Endometrium (tissue), 2 donors: ENCODE measurements around the gene IFNB1.

Experiments
- FAIRE-seq: peaks from 2 replicates; lab custom pipeline; 2012; peaks lifted over from hg19 to GRCh38; lab: Jason Lieb, UNC
- donor health status: control.
- donor health status: control.

Gene IFNB1

GRCh38 chr9:21077781-21078180 lies at the start of gene IFNB1:
IFNB1 (minus strand) TSS chr9:21077942; CDS start chr9:21077869, 73 bp downstream.
- FAIRE-seq: no peak

GRCh38 chr9:21121595-21122251 lies 44.0 kb upstream of the IFNB1 start:
- FAIRE-seq: no peak

GRCh38 chr9:21121079-21121478 lies 43.3 kb upstream of the IFNB1 start:
- FAIRE-seq: no peak

- FAIRE-seq: no peak
Observed at GRCh38 chr9:21119093-21119770, 41.5 kb upstream of the IFNB1 start.

GRCh38 chr9:21114311-21114710 lies 36.6 kb upstream of the IFNB1 start:
- no peak for FAIRE-seq

GRCh38 chr9:21110708-21111576 lies 33.2 kb upstream of the IFNB1 start:
- FAIRE-seq: peak; percentile 89

- FAIRE-seq: no peak
Observed at GRCh38 chr9:21104787-21105186, 27.0 kb upstream of the IFNB1 start.

GRCh38 chr9:21102305-21102704 lies 24.6 kb upstream of the IFNB1 start:
- no peak for FAIRE-seq

GRCh38 chr9:21097817-21098216 lies 20.1 kb upstream of the IFNB1 start:
- no peak for FAIRE-seq

GRCh38 chr9:21096901-21097255 lies 19.1 kb upstream of the IFNB1 start:
- FAIRE-seq: no peak

- FAIRE-seq: no peak
Observed at GRCh38 chr9:21096172-21096900, 18.6 kb upstream of the IFNB1 start.

- no peak for FAIRE-seq
Observed at GRCh38 chr9:21095561-21095960, 17.8 kb upstream of the IFNB1 start.

GRCh38 chr9:21086538-21086937 lies 8.8 kb upstream of the IFNB1 start:
- no peak for FAIRE-seq

- no peak for FAIRE-seq
Observed at GRCh38 chr9:21085005-21085404, 7.3 kb upstream of the IFNB1 start.

GRCh38 chr9:21084242-21084850 lies 6.6 kb upstream of the IFNB1 start:
- FAIRE-seq: no peak

- no peak for FAIRE-seq
Observed at GRCh38 chr9:21082671-21083070, 4.9 kb upstream of the IFNB1 start.

- FAIRE-seq: no peak
Observed at GRCh38 chr9:21081999-21082398, 4.3 kb upstream of the IFNB1 start.

GRCh38 chr9:21081451-21081850 lies 3.7 kb upstream of the IFNB1 start:
- no peak for FAIRE-seq

- no peak for FAIRE-seq
Observed at GRCh38 chr9:21080793-21081192, 3.1 kb upstream of the IFNB1 start.

- no peak for FAIRE-seq
Observed at GRCh38 chr9:21078702-21079101, 960 bp upstream of the IFNB1 start.

GRCh38 chr9:21075484-21075883 lies 2.3 kb downstream of the IFNB1 start:
- no peak for FAIRE-seq

GRCh38 chr9:21070906-21071305 lies 6.8 kb downstream of the IFNB1 start:
- FAIRE-seq: no peak
